Measurements from ENCODE around the gene BACE2.

The BACE2 gene

GRCh38 chr21:41204736-41205135, 36.8 kb downstream of the BACE2 start:
- H3K9me3 Mint-ChIP-seq, result no peaks in the 10 kb centered on the region
- H3K36me3 Mint-ChIP-seq (ENCODE audit: low read depth), result no peaks in the 10 kb centered on the region
- H3K27me3 Mint-ChIP-seq, result no peaks in the 10 kb centered on the region
- no peak overlapping the region for H3K4me3 Mint-ChIP-seq
- intact Hi-C loops (cut with micrococcal nuclease), result no loop called here
- no peaks in the 10 kb centered on the region for H3K4me1 Mint-ChIP-seq (ENCODE audit: low read depth)
- H3K27ac Mint-ChIP-seq, result no peak overlapping the region

- Mint-ChIP-seq H3K27me3 (no peaks in the 10 kb centered on the region), H3K4me1 (ENCODE audit: low read depth) (no peaks in the 10 kb centered on the region), H3K4me3 (no peak overlapping the region), H3K36me3 (ENCODE audit: low read depth) (no peaks in the 10 kb centered on the region), H3K9me3 (no peaks in the 10 kb centered on the region), H3K27ac (no peak overlapping the region)
- intact Hi-C loops (cut with micrococcal nuclease), result no loop called here
Measured at GRCh38 chr21:41207401-41208375, 39.7 kb downstream of the BACE2 start.

- H3K36me3 Mint-ChIP-seq (ENCODE audit: low read depth), result no peaks in the 10 kb centered on the region
- no peak overlapping the region for H3K4me3 Mint-ChIP-seq
- H3K27me3 Mint-ChIP-seq, result no peaks in the 10 kb centered on the region
- no peak overlapping the region for H3K27ac Mint-ChIP-seq
- H3K4me1 Mint-ChIP-seq (ENCODE audit: low read depth), result no peaks in the 10 kb centered on the region
- no peaks in the 10 kb centered on the region for H3K9me3 Mint-ChIP-seq
- intact Hi-C loops (cut with micrococcal nuclease), result no loop called here
Measured at GRCh38 chr21:41208376-41208763, 40.4 kb downstream of the BACE2 start.

- H3K27ac Mint-ChIP-seq, result no peak overlapping the region
- no peaks in the 10 kb centered on the region for H3K4me1 Mint-ChIP-seq (ENCODE audit: low read depth)
- no peaks in the 10 kb centered on the region for H3K27me3 Mint-ChIP-seq
- H3K4me3 Mint-ChIP-seq, result no peak overlapping the region
- intact Hi-C loops (cut with micrococcal nuclease), result no loop called here
- no peaks in the 10 kb centered on the region for H3K9me3 Mint-ChIP-seq
- no peaks in the 10 kb centered on the region for H3K36me3 Mint-ChIP-seq (ENCODE audit: low read depth)
Measured at GRCh38 chr21:41209016-41209619, 41.2 kb downstream of the BACE2 start.

GRCh38 chr21:41210426-41211059, 42.6 kb downstream of the BACE2 start:
- intact Hi-C loops (cut with micrococcal nuclease), result no loop called here
- Mint-ChIP-seq H3K9me3 (no peaks in the 10 kb centered on the region), H3K4me3 (no peak overlapping the region), H3K4me1 (ENCODE audit: low read depth) (no peaks in the 10 kb centered on the region), H3K36me3 (ENCODE audit: low read depth) (no peaks in the 10 kb centered on the region), H3K27me3 (peaks cover under 1% of the 10 kb centered on the region), H3K27ac (no peak overlapping the region)

GRCh38 chr21:41211060-41211805, 43.3 kb downstream of the BACE2 start:
- Mint-ChIP-seq H3K36me3 (ENCODE audit: low read depth) (no peaks in the 10 kb centered on the region), H3K4me1 (ENCODE audit: low read depth) (no peaks in the 10 kb centered on the region), H3K4me3 (no peak overlapping the region), H3K27ac (no peak overlapping the region), H3K9me3 (no peaks in the 10 kb centered on the region), H3K27me3 (peaks cover 3% of the 10 kb centered on the region)
- intact Hi-C loops (cut with micrococcal nuclease), result no loop called here

GRCh38 chr21:41213021-41213420, 45.1 kb downstream of the BACE2 start:
- no peak overlapping the region for H3K27ac Mint-ChIP-seq
- H3K9me3 Mint-ChIP-seq, result no peaks in the 10 kb centered on the region
- peaks cover 3% of the 10 kb centered on the region for H3K27me3 Mint-ChIP-seq

GRCh38 chr21:41215856-41216408, 48.0 kb downstream of the BACE2 start:
- no peaks in the 10 kb centered on the region for H3K9me3 Mint-ChIP-seq
- intact Hi-C loops (cut with micrococcal nuclease), result no loop called here
- peaks cover 3% of the 10 kb centered on the region for H3K27me3 Mint-ChIP-seq
- H3K27ac Mint-ChIP-seq, result no peak overlapping the region
- H3K36me3 Mint-ChIP-seq (ENCODE audit: low read depth), result no peaks in the 10 kb centered on the region
- H3K4me3 Mint-ChIP-seq, result no peak overlapping the region
- H3K4me1 Mint-ChIP-seq (ENCODE audit: low read depth), result no peaks in the 10 kb centered on the region

More at GRCh38 chr21:41213021-41213420, 45.1 kb downstream of the BACE2 start:
- intact Hi-C loops (cut with micrococcal nuclease), result no loop called here
- Mint-ChIP-seq H3K36me3 (ENCODE audit: low read depth) (no peaks in the 10 kb centered on the region), H3K4me1 (ENCODE audit: low read depth) (no peaks in the 10 kb centered on the region), H3K4me3 (no peak overlapping the region)

- H3K27ac Mint-ChIP-seq, result no peak overlapping the region
- intact Hi-C loops (cut with micrococcal nuclease), result no loop called here
- no peaks in the 10 kb centered on the region for H3K9me3 Mint-ChIP-seq
- H3K4me1 Mint-ChIP-seq (ENCODE audit: low read depth), result no peaks in the 10 kb centered on the region
- H3K36me3 Mint-ChIP-seq (ENCODE audit: low read depth), result no peaks in the 10 kb centered on the region
- H3K27me3 Mint-ChIP-seq, result peaks cover 3% of the 10 kb centered on the region
- no peak overlapping the region for H3K4me3 Mint-ChIP-seq
Measured at GRCh38 chr21:41216486-41216885, 48.5 kb downstream of the BACE2 start.

- no peaks in the 10 kb centered on the region for H3K36me3 Mint-ChIP-seq (ENCODE audit: low read depth)
- no peak overlapping the region for H3K4me3 Mint-ChIP-seq
- H3K27me3 Mint-ChIP-seq, result peaks cover 3% of the 10 kb centered on the region
- H3K4me1 Mint-ChIP-seq (ENCODE audit: low read depth), result no peaks in the 10 kb centered on the region
- no peaks in the 10 kb centered on the region for H3K9me3 Mint-ChIP-seq
- no peak overlapping the region for H3K27ac Mint-ChIP-seq
- intact Hi-C loops (cut with micrococcal nuclease), result no loop called here
Measured at GRCh38 chr21:41217671-41218385, 49.9 kb downstream of the BACE2 start.

- Mint-ChIP-seq H3K36me3 (ENCODE audit: low read depth) (no peaks in the 10 kb centered on the region), H3K4me1 (ENCODE audit: low read depth) (no peaks in the 10 kb centered on the region), H3K9me3 (no peaks in the 10 kb centered on the region), H3K27me3 (peaks cover 3% of the 10 kb centered on the region), H3K4me3 (no peak overlapping the region), H3K27ac (no peak overlapping the region)
- intact Hi-C loops (cut with micrococcal nuclease), result no loop called here
Measured at GRCh38 chr21:41219498-41220207, 51.7 kb downstream of the BACE2 start.

- no peak overlapping the region for H3K27ac Mint-ChIP-seq
- no peaks in the 10 kb centered on the region for H3K36me3 Mint-ChIP-seq (ENCODE audit: low read depth)
- no peak overlapping the region for H3K4me3 Mint-ChIP-seq
- no peaks in the 10 kb centered on the region for H3K4me1 Mint-ChIP-seq (ENCODE audit: low read depth)
- intact Hi-C loops (cut with micrococcal nuclease), result no loop called here
- peaks cover 3% of the 10 kb centered on the region for H3K27me3 Mint-ChIP-seq
- H3K9me3 Mint-ChIP-seq, result no peaks in the 10 kb centered on the region
Measured at GRCh38 chr21:41220208-41220733, 52.3 kb downstream of the BACE2 start.
